Loucy (cell line): ENCODE measurements around the gene GNG8.

Experiments
- CTCF ChIP-seq: fragments of 200-600 bp; sonication (generic); conservative IDR thresholded peaks from 2 replicates; pipeline ENCODE4 v1.5.1; 2014; ENCODE audit warnings: mild to moderate bottlenecking, antibody characterized with exemption, low read length
- EZH2phosphoT487 ChIP-seq: fragments of 200-600 bp; IDR thresholded peaks from 2 replicates; pipeline ENCODE4 v1.6.1; 2018; ENCODE audit warnings: antibody characterized with exemption, mild to moderate bottlenecking, moderate library complexity, borderline replicate concordance

- TF ChIP-seq CTCF = no peak
- no peak for TF ChIP-seq EZH2phosphoT487
Observed at GRCh38 chr19:46598372-46598917, 37.6 kb downstream of the GNG8 start.
